GDM1 (cell line): ENCODE results near the gene SHISA7.
A peak's percentile ranks its signal among the peaks of the same experiment; 100 is the strongest.
"Not testable (repeated sequence)": the region's sequence is repeated elsewhere in the genome, so short reads cannot be mapped to it uniquely, and the experiment has no call there.

Experiments used
- DNase-seq: peaks from one replicate; lab custom pipeline; 2025; lab: John Stamatoyannopoulos, UW

Gene SHISA7

GRCh38 chr19:55418185-55418584 lies 24.9 kb downstream of the SHISA7 start:
- DNase-seq = peak; percentile 58

DNA sequence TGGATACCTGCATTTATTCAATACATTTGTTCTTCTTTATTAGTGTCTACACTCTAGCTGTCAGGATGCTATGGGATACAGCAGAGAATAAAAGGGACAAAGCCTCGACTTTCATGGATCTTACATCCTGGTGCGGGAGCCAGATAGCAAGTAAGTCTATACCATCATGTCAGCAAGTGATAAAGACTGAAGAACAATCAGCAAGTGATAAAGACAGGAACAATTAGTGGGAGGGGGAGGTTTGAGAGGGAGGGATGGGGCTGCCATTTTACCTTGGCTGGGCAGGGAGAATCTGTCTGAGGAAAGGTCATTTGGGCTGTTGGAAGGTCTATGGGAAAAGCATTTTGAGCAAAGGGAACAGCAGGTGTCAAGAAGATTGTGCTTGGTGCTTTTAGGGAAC lies 32.9 kb downstream of the SHISA7 start:
- no peak for DNase-seq

DNA sequence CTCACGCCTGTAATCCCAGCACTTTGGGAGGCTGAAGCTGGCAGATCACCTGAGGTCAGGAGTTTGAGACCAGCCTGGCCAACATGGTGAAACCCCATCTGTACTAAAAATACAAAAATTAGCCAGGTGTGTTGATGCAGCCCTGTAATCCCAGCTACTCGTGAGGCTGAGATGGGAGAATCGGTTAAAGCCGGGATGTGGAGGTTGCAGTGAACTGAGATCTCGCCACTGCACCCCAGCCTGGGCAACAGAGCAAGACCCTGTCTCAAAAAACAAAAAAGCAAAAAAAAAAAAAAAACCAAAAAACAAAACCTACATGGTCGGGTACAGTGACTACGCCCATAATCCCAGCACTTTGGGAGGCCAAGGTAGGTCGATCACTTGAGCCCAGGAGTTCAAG lies 33.9 kb downstream of the SHISA7 start:
- DNase-seq = not testable (repeated sequence)

DNA sequence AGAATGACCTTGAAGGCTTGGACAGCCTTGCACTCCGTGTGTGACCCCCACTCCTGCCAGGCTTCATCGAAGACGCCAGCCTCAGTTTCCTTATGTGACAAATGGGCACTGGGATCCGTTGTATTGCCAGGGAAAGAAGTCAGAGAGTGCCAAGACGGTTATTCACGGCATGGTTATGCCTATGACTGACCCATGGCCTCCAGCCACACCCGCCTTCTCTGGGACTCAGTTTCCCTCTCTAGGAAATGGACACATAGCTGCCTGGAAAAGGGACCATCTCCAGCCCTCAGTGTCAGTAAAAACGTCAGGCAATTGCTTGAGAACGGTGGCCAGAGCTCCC lies 34.6 kb downstream of the SHISA7 start:
- DNase-seq = no peak

DNA sequence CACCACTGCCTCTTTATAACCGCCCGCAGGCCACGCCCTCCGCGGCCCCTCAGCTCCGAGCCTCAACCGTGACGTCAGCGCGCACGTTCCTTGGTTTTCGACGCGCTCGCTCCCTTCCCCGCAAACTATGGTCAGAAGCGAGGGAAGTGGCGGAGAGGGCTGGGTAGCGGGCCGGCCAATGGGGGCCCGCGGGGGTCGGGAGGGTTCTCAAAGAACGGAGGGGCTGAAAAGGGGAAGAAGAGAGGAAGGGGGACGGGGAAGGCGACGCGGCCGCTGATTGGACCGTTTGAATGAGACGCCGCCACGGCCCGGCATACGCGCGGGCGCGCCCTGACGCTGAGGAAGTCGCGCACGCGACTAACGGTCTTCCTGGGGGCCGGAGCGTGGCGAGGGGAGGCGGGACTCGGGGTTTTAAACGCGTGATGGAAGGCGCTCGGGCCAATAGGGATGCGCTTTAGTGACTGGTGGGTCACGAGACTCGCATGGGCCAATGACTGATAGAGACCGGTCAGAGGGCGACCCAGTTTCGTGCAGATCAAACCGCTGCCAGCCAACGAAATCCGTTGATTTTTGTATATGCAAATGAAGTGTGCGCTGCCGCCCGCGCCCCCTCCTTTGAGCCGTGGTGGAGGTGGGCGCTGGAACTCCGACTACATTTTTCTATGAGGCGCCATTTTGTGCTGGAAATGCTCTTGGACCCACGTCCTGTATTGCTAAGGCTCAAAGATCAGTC lies 35.1 kb downstream of the SHISA7 start:
- DNase-seq = peak; percentile 99

- not testable (repeated sequence) for DNase-seq
These were observed 35.6 kb downstream of the SHISA7 start, which contains the start of gene UBE2S for GRCh38 chr19:55407550-55407799. TSS of gene UBE2S (minus strand) at chr19:55407788. CDS start at chr19:55407589, 199 bp downstream.

- no peak for DNase-seq
These were observed 36.1 kb downstream of the SHISA7 start for GRCh38 chr19:55406826-55407549.

- DNase-seq = no peak
These were observed 36.8 kb downstream of the SHISA7 start for GRCh38 chr19:55406091-55406825.

DNA sequence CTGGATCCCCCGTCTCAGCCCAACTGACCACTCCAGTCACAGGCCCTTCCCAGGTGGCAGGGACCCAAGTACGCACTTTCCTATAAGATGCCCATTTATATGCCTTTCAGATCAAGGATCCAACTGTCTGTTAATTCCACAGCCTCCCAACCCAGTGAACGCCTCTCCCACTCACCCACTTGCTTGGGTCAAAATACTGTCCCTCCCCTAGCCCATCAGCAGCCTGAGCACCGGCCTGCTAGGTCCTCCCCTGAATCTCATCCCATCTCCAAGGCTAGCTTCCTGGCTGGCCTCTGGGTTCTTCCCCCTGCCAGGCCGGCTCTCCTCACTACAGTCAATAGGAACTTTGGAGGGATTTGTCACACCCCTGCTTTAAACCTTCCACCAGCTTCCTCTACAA lies 37.5 kb downstream of the SHISA7 start:
- no peak for DNase-seq

DNA sequence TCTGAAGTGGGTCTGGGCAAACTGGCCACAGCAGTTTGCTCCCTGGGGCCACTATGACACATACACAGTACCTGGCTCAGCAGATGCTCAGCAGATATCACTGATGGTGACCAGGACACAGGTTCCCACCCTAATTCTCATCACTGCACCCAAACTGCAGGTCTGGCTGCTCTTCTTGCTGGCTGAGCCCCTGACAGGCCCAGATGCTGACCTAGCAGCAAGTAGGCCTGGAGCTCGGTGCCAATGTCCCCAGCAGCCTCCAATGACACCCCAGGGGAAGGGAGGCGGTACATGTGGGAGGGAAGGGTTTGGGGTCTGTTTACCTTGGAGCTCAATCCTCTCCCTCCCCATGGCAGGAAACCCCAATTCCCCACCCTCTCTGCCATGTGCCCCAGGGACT lies 40.6 kb downstream of the SHISA7 start:
- no peak for DNase-seq

DNA sequence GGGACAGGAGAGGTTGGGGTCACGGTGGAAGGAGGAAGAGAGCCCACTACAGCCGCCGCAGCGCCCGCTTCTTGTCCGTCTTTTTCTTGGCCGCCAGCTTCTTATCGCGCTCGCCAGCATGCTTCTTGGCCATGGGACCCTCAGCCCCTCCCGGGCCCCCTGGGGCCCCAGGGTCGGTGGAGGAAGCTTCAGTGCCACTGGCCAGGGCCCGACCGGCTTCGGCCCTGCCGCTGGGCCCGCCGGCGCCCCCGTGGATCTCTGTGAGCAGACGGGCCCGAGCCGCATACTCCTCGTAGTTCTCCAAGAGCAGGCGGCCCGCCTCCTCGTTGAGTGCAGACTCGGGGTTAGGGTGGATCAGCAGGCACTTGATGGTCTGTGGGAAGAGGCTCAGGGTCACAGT lies 41.7 kb downstream of the SHISA7 start:
- not testable (repeated sequence) for DNase-seq

DNA sequence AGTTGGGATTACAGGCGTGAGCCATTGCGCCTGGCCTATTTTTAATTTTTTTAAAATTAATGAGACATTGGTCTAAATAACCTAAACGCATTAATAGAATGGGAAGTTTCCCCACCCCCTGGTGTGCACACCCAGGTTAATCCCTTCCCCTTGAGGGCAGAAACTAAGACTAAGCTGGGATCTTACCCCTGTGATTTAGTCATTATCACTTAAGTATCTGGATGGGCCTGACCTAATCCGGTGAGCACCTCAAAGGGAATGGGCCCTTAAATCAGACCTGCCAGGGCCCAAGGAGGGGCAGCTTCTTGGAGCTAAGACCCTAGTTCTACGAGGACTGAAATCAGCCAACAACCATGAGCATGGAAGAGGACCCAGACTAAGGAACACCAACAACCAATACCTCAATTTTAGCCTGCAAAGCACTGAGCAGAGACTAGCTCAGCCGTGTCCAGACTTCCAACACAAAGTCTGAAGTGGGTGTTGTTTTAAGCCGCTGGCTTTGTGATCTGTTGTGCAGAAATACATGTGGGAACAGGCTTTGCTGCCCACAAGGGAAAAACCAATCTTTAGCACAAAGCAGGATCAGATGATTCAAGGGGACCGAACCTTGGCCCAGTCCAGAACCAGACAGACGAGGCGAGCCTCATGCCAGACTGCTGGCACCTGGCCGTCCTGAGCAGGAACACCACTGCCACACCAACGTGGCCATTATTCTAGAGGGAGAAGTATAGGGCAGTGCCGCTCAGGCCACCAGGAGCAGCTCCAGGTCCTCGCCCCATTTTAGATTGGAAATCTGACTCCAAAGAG lies 42.6 kb downstream of the SHISA7 start:
- DNase-seq = no peak

DNA sequence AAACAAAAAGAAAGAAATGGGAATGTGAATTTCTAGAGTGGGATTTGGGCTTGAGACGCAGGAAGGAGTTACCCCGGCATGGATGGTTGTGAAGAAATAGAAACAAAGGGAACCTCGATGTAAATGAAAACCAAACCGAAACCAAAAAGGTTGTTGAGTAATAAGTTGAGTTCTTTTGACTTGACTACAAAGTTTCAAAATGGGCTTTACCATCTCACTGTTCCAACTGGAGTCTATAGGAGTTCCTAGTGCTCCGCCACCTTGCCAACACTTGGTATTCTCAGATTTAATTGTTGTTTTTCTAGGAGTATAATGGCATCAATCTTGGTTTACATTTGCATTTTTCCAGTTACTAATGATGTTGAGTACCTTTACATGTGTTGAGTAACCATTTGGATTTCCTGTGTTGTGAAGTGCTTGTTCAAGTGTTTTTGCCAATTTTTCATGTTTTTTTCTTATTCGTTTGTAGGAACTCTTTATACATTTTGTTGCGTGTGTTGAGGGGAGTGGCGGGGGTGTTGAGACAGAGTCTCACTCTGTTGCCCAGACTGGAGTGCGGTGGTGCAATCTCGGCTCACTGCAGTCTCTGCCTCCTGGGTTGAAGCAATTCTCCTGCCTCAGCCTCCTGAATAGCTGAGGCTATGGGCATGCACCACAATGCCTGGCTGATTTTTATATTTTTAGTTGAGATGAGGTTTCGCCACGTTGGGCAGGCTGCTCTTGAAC lies 44.7 kb downstream of the SHISA7 start:
- DNase-seq = no peak

DNA sequence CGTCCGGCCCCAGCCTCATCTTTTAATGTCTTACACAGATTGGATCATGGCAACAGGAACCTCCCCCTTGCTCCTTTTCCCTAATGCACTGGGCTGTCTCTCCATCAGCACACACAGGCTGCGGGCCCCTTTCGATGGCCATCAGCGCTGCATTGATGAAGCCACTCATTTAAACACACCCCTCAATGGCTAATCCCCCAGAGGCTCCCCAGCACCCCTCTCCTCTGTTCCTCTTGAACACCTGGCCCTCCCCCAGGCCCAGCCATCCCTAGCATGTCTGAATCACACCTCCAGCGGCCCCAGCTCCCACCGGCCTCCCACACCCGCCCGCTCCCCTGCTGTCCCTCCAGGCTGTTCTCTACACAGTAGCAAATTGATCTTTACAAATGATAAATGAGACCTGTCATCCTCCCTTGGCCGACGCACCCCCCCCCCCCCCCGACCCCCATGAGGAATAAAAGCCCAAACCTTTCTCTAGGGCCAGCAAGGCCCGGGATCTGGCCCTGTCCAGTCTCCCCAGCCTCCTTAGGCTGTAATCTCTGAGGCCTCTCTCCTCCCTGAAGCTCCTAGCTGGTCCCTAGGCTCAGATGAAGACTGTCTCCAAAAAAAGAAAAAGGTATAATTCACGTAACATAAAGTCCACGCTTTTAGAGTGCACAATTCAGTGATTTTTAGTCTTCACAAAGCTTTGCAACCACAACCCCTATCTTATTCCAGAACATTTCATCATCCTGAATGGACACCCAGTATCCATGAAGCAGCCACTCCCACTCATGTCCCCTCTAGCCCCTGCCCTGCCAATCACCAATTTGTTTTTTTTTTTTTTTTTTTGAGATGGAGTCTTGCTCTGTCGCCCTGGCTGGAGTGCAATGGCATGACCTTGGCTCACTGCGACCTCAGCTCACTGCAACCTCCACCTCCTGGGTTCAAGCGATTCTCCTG lies 50.0 kb downstream of the SHISA7 start:
- DNase-seq = no peak

- no peak for DNase-seq
These were observed 51.1 kb downstream of the SHISA7 start for GRCh38 chr19:55391702-55392615.

GRCh38 chr19:55391191-55391670 lies 51.9 kb downstream of the SHISA7 start:
- DNase-seq = no peak

- no peak for DNase-seq
These were observed 52.6 kb downstream of the SHISA7 start for GRCh38 chr19:55390461-55390880.

DNA sequence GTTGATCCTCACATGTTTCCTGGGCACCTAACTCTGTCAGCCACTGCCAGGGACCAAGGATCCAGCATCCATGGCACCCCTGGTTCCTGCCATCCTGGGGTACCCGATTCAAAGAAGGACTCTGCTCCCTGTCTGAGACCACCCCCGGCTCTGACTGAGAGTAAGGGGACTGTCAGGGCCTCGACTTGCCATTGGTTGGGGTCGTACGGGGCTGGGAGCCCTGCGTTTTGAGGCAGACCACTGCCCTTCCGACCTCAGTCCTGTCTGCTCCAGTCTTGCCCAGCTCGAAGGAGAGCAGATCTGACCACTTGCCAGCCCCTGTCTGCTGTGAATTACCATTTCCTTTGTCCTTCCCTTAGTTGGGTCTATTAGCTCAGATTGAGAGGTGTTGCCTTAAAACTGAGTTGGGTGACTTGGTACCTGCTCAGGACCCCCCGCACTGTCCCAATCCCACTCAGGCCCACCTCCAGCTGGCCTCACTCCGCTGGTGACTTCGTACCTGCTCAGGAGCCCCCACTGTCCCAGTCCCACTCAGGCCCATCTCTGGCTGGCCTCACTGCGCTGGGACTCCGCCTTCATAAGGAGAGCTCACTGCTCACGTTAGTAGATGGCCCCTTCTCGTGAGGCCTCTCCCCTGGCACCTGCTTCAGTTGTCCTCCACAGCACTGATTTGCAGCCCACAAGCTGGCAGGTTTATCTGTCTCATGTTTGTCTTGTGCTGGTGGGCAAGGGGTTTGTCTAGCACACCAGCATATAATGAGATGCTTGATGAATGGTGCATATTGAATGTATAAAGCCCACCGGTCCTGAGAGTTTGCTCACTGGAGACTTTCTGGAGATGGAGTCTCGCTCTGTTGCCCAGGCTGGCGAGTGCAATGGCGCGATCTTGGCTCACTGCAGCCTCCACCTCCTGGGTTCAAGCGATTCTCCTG lies 53.4 kb downstream of the SHISA7 start:
- no peak for DNase-seq
